Mesodermal cell (in vitro differentiated cells): ENCODE measurements around the gene GPR37L1.

Experiments used
- H3K27ac ChIP-seq: 2 replicates; pipeline ENCODE4 v1.7.0; 2013; ENCODE audit warnings: mild to moderate bottlenecking, low read depth, low read length, moderate library complexity; ENCODE audit not compliant: severe bottlenecking
- H3K36me3 ChIP-seq: 2 replicates; pipeline ENCODE4 v1.7.1; 2013; ENCODE audit warnings: mild to moderate bottlenecking, low read length, moderate library complexity; ENCODE audit not compliant: control insufficient read depth, insufficient read depth
- H3K4me1 ChIP-seq: one replicate; pipeline ENCODE4 v1.7.1; 2013; ENCODE audit warnings: mild to moderate bottlenecking, low read length; ENCODE audit not compliant: insufficient read depth, control insufficient read depth, poor library complexity, severe bottlenecking
- H3K4me3 ChIP-seq: 2 replicates; pipeline ENCODE4 v1.7.0; 2013; ENCODE audit warnings: low read length, control low read depth, mild to moderate bottlenecking; ENCODE audit not compliant: insufficient read depth, poor library complexity, severe bottlenecking; ENCODE audit errors: extremely low read depth
- H3K9me3 ChIP-seq: 2 replicates; pipeline ENCODE4 v1.7.1; 2013; ENCODE audit warnings: mild to moderate bottlenecking, low read length, moderate library complexity; ENCODE audit not compliant: control insufficient read depth
- WGBS, 2 experiments: methylation state at CpG; one replicate each; pipeline ENCODE4 v1.1.5; 2013; ENCODE audit warnings: missing lambda C conversion rate in 2 of 2; ENCODE audit not compliant: insufficient coverage in 2 of 2; 5-methylcytosine and 5-hydroxymethylcytosine counted together

The GPR37L1 gene

GRCh38 chr1:202146279-202146678 lies 23.6 kb downstream of the GPR37L1 start:
- H3K4me1 ChIP-seq: peaks cover 10% of the 10 kb centered on the region
- H3K9me3 ChIP-seq: no peaks in the 10 kb centered on the region
- H3K36me3 ChIP-seq: peaks cover 14% of the 10 kb centered on the region
- no peak overlapping the region for H3K27ac ChIP-seq
- H3K4me3 ChIP-seq: no peak overlapping the region
- WGBS, 2 experiments: 91 to 98% methylated on average over 4 to 5 of the region's 5 CpGs

GRCh38 chr1:202146993-202147392 lies 24.3 kb downstream of the GPR37L1 start:
- Histone ChIP-seq H3K4me1 (peaks cover 10% of the 10 kb centered on the region), H3K27ac (no peak overlapping the region), H3K4me3 (no peak overlapping the region), H3K9me3 (no peaks in the 10 kb centered on the region), H3K36me3 (peaks cover 9% of the 10 kb centered on the region)
- 70 to 71% methylated on average over 3 of the region's 3 CpGs for WGBS, 2 experiments

- H3K4me1 ChIP-seq: peaks cover 10% of the 10 kb centered on the region
- no peak overlapping the region for H3K27ac ChIP-seq
- no peaks in the 10 kb centered on the region for H3K36me3 ChIP-seq
- H3K4me3 ChIP-seq: no peak overlapping the region
- H3K9me3 ChIP-seq: no peaks in the 10 kb centered on the region
- WGBS, 2 experiments: 86 to 100% methylated on average over 3 of the region's 4 CpGs
Observed at GRCh38 chr1:202148391-202148790, 25.7 kb downstream of the GPR37L1 start.

- Histone ChIP-seq H3K36me3 (no peaks in the 10 kb centered on the region), H3K4me3 (no peak overlapping the region), H3K27ac (no peak overlapping the region), H3K4me1 (peaks cover 10% of the 10 kb centered on the region), H3K9me3 (no peaks in the 10 kb centered on the region)
- 86 to 100% methylated on average over 2 to 3 of the region's 4 CpGs for WGBS, 2 experiments
Observed at GRCh38 chr1:202149566-202149965, 26.8 kb downstream of the GPR37L1 start.

GRCh38 chr1:202150187-202150586 lies 27.5 kb downstream of the GPR37L1 start:
- 97% methylated on average over 6 to 9 of the region's 9 CpGs for WGBS, 2 experiments
- Histone ChIP-seq H3K9me3 (no peaks in the 10 kb centered on the region), H3K27ac (no peak overlapping the region)

GRCh38 chr1:202150602-202151001 lies 27.9 kb downstream of the GPR37L1 start:
- Histone ChIP-seq H3K4me1 (peaks cover 3% of the 10 kb centered on the region), H3K4me3 (no peak overlapping the region), H3K27ac (no peak overlapping the region), H3K36me3 (no peaks in the 10 kb centered on the region), H3K9me3 (no peaks in the 10 kb centered on the region)
- 84 to 97% methylated on average over 7 to 8 of the region's 8 CpGs for WGBS, 2 experiments

More at GRCh38 chr1:202150187-202150586, 27.5 kb downstream of the GPR37L1 start:
- H3K4me3 ChIP-seq: no peak overlapping the region
- peaks cover 6% of the 10 kb centered on the region for H3K4me1 ChIP-seq
- no peaks in the 10 kb centered on the region for H3K36me3 ChIP-seq

- no peaks in the 10 kb centered on the region for H3K36me3 ChIP-seq
- WGBS, 2 experiments: 80 to 86% methylated on average over 1 to 2 of the region's 2 CpGs
- H3K9me3 ChIP-seq: no peaks in the 10 kb centered on the region
- peaks cover 3% of the 10 kb centered on the region for H3K4me1 ChIP-seq
- H3K4me3 ChIP-seq: no peak overlapping the region
- no peak overlapping the region for H3K27ac ChIP-seq
Observed at GRCh38 chr1:202151045-202151444, 28.3 kb downstream of the GPR37L1 start.

GRCh38 chr1:202152399-202152798 lies 29.7 kb downstream of the GPR37L1 start:
- H3K27ac ChIP-seq: no peak overlapping the region
- H3K9me3 ChIP-seq: no peaks in the 10 kb centered on the region
- H3K4me3 ChIP-seq: no peak overlapping the region
- H3K36me3 ChIP-seq: no peaks in the 10 kb centered on the region
- H3K4me1 ChIP-seq: peaks cover 6% of the 10 kb centered on the region
- 92 to 93% methylated on average over 9 to 10 of the region's 10 CpGs for WGBS, 2 experiments

- peaks cover 6% of the 10 kb centered on the region for H3K4me1 ChIP-seq
- no peak overlapping the region for H3K27ac ChIP-seq
- no peaks in the 10 kb centered on the region for H3K36me3 ChIP-seq
- H3K9me3 ChIP-seq: no peaks in the 10 kb centered on the region
- no peak overlapping the region for H3K4me3 ChIP-seq
- 88 to 94% methylated on average over 4 of the region's 4 CpGs for WGBS, 2 experiments
Observed at GRCh38 chr1:202153284-202153683, 30.6 kb downstream of the GPR37L1 start.

GRCh38 chr1:202154148-202154765 lies 31.5 kb downstream of the GPR37L1 start:
- 94 to 100% methylated on average over 6 to 7 of the region's 10 CpGs for WGBS, 2 experiments

GRCh38 chr1:202154766-202155477 lies 32.2 kb downstream of the GPR37L1 start:
- H3K9me3 ChIP-seq: no peaks in the 10 kb centered on the region
- H3K4me1 ChIP-seq: peaks cover 14% of the 10 kb centered on the region
- no peaks in the 10 kb centered on the region for H3K36me3 ChIP-seq
- H3K4me3 ChIP-seq: no peak overlapping the region
- H3K27ac ChIP-seq: no peak overlapping the region
- WGBS, 2 experiments: 34 to 38% methylated on average over 7 to 9 of the region's 11 CpGs

More at GRCh38 chr1:202154148-202154765, 31.5 kb downstream of the GPR37L1 start:
- Histone ChIP-seq H3K36me3 (no peaks in the 10 kb centered on the region), H3K4me1 (peaks cover 7% of the 10 kb centered on the region), H3K9me3 (no peaks in the 10 kb centered on the region), H3K27ac (no peak overlapping the region), H3K4me3 (no peak overlapping the region)
